Lower leg skin (tissue), 4 donors: ENCODE data around the gene MCM3AP. TPM values are rescaled to one million over a fixed set of nuclear protein-coding genes. Genes with fewer than 3 reads are reported as not detected.

Experiments used
- DNase-seq, 2 donors: peaks; one replicate each; pipeline ENCODE4 v3.0.0-alpha.2; 2019; ENCODE audit warnings: low spot score in 2 of 2
- H3K4me3 ChIP-seq: fragments of 200-600 bp; sonication (generic); 2 replicates; pipeline ENCODE4 v1.5.1; 2017; ENCODE audit warnings: mild to moderate bottlenecking, low read depth; ENCODE audit not compliant: poor library complexity, severe bottlenecking
- CTCF ChIP-seq, 3 donors: fragments of 450-650 bp; IDR thresholded peaks; one replicate each; pipeline ENCODE4 v1.5.1; 2016; ENCODE audit warnings: antibody characterized with exemption in 3 of 3, mild to moderate bottlenecking in 3 of 3, moderate library complexity in 2 of 3
- POLR2A ChIP-seq, 2 donors: fragments of 450-650 bp; IDR thresholded peaks; one replicate each; pipeline ENCODE4 v1.6.1; 2016 to 2017; ENCODE audit warnings: antibody characterized with exemption in 2 of 2, mild to moderate bottlenecking in 1 of 2, moderate library complexity in 1 of 2
- WGBS, 2 donors: methylation state at CpG; one replicate each; pipeline ENCODE4 v1.1.5; 2018; 5-methylcytosine and 5-hydroxymethylcytosine counted together
- intact Hi-C: fragments of 100-400 bp; cut with DNase I; formaldehyde crosslinking; loops from one replicate; pipeline ENCODE4 v1.15.0; 2023; ENCODE audit warnings: low total_unique reads
- total RNA-seq, 4 donors: library from RNA; depleted of rRNA; stranded (reverse); fragments of >200 nt; gene quantifications; one replicate each; pipeline ENCODE4 v1.1.0, GENCODE V29; 2016

Gene MCM3AP
- total RNA-seq, 4 donors from 2014 or later, result 45.5 to 71.4 (median 57.7) TPM

DNA sequence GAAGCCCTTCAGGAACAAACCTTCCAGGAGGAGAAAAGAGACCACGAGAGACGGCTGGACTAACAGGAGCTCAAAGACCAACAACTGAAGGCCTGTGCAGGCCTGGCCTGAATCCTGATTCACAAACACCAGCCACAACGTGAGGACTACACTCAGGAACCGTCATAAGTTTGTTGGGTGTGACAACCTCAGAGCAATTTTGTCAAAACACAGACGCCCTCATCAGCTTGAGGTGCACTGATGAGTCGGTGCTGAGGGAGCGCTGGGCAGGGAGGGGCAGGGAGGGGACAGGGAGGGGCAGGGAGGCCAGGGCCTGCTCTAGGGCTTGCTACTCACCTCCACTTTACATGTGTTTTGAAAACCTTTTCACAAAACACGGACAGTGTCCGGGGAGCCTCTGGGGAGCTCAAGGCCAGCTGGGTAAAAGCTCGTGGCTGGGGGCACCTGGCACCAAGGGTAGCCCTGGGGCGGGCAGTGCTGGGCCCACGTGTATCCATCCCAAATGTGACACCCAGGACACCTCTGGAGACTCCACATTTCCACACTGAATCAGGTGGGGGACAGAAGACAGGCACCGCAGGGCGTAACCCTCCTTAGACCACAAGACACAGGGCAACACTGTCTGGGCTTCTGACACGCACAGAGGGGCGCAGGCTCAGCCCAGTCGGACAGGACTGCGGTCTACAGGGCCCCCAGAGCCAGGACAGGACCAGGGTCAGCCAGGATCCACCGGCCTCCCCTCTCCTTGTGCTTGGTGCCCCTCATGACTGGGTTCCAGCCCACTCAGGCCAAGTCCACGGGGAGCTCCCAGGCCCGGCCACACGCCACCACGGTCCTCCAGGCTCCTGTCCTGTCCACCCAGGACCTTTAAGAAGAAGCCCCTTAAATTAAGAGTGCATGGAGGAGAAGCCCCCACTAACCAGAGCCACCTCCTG, 73.4 kb downstream of the MCM3AP start:
- intact Hi-C loops, result no loop called here
- TF ChIP-seq CTCF (IDR thresholded peaks at IDR 0.05) (no peak), POLR2A (IDR thresholded peaks at IDR 0.05) (no peak)
- 76 to 77% methylated on average over 14 to 20 of the region's 23 CpGs for WGBS, 2 donors
- peak in 1 of 2 donors; percentile 75 for DNase-seq
- H3K4me3 ChIP-seq, result no peak overlapping the region

- WGBS, 2 donors, result 90 to 92% methylated on average over 7 of the region's 7 CpGs
- DNase-seq, result no peak
- intact Hi-C loops, result no loop called here
- TF ChIP-seq POLR2A (IDR thresholded peaks at IDR 0.05), result no peak
- no peak for TF ChIP-seq CTCF (IDR thresholded peaks at IDR 0.05)
- H3K4me3 ChIP-seq, result no peak overlapping the region
These were observed 74.0 kb downstream of the MCM3AP start for GRCh38 chr21:46211376-46211775.

DNA sequence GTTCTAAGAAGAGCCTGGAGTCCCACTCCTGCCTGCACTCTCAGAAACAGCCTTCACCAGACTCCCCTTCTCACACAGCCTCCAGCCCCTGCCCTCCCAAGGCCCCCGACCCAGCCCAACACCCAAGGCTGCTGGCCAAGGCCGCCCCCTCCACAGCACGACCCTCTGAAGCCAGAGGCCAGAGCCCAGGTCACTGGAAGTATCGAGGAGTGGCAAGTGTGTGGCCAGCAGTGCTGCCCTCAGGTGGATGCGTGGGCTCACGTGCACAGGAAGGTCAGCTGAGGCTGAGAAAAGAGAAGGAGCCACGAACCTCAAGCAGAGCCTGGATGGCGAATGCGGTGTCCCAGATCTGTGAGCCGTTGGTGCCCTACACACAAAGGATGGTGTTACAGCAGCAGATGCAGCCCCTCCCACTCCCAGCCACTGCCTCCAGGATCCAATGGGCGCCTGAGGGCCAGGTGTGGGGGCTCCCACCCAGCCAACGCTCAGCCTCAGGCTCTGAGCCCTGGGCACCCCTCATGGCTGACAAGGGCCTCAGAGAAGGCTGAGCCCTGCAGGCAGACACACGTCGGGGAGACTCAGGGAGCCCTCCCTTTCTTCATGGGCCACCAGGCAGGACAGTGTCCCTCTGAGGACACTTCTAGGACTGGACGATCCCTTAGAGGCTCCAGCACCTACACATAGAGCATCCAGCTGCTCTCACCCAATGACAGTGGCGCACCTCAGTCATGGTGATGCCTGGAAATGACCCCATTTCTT, 74.9 kb downstream of the MCM3AP start:
- 88 to 93% methylated on average over 11 to 12 of the region's 16 CpGs for WGBS, 2 donors
- TF ChIP-seq POLR2A (IDR thresholded peaks at IDR 0.05) (no peak), CTCF (IDR thresholded peaks at IDR 0.05) (no peak)
- no peak for DNase-seq
- H3K4me3 ChIP-seq, result no peak overlapping the region
- intact Hi-C loops, result no loop called here

- WGBS, 2 donors, result 91 to 94% methylated on average over 18 to 21 of the region's 23 CpGs
- TF ChIP-seq POLR2A (IDR thresholded peaks at IDR 0.05) (no peak), CTCF (IDR thresholded peaks at IDR 0.05) (no peak)
- DNase-seq, result no peak
- H3K4me3 ChIP-seq, result no peak overlapping the region
- intact Hi-C loops, result no loop called here
These were observed 76.4 kb downstream of the MCM3AP start for GRCh38 chr21:46208761-46209721.

DNA sequence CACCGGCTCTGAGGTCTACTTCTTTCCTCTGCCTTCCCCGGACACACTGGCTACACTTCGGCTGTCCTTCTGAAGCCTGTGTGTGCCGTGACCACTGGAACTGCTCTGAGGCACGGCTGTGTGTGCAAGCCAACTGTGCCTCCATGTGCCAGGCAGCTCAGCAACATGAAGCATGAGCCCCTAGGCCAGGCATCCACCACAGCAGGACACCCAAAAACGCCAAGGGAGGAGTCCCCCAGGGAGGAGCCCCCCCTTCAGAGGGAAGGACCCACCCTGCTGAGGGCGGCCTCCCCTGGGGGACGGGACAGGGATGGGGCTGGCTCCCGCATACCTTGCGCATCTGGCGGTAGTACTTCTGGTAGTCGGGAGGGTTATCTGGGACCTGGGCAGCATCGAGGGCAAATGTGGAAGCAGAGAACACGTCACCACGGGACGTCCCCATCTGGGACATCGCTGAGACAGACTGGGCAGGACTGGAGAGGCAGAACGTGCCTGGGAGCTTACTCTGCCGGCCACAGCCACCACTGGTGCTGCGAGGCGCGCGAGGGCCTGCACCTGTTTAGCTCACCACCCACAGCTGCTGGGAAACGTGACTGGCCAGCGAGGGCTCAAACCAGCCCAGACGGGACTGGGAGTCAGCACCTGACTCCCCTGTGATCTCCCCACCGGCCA, 77.4 kb downstream of the MCM3AP start:
- no peak for DNase-seq
- TF ChIP-seq CTCF (IDR thresholded peaks at IDR 0.05), result no peak
- TF ChIP-seq POLR2A (IDR thresholded peaks at IDR 0.05), result no peak
- no peak overlapping the region for H3K4me3 ChIP-seq
- 89 to 91% methylated on average over 19 to 26 of the region's 27 CpGs for WGBS, 2 donors
- intact Hi-C loops, result no loop called here
